CD8-positive, alpha-beta memory T cell (primary cell): Measurements from ENCODE around the gene MPP2. TPM values are rescaled to one million over a fixed set of nuclear protein-coding genes. Genes with fewer than 3 reads are reported as not detected.
A peak's percentile ranks its signal among the peaks of the same experiment; 100 is the strongest.

Source experiments
- CTCF ChIA-PET: fragments of 350-600 bp; sonication (Branson Sonifier 250); formaldehyde crosslinking; loops from one replicate; lab custom pipeline; 2021; ENCODE audit warnings: antibody characterized with exemption; lab: Charles Lee
- POLR2A ChIA-PET: fragments of 350-600 bp; sonication (Branson Sonifier 250); formaldehyde crosslinking; loops from one replicate; lab custom pipeline; 2021; ENCODE audit warnings: antibody characterized with exemption; lab: Charles Lee
- DNase-seq, 5 donors: peaks; one replicate each; pipeline versions ENCODE4 v3.0.0 to v3.0.0-alpha.2; 2020 to 2022; ENCODE audit warnings: mixed read lengths in 1 of 5
- H3K27ac ChIP-seq: one replicate; pipeline ENCODE4 v1.7.0; 2013; ENCODE audit warnings: low read depth, mild to moderate bottlenecking, low read length, moderate library complexity
- H3K27me3 ChIP-seq: 2 replicates; pipeline ENCODE4 v1.7.0; 2013; ENCODE audit warnings: low read length, mild to moderate bottlenecking; ENCODE audit not compliant: insufficient read depth, poor library complexity, severe bottlenecking
- H3K36me3 ChIP-seq: 2 replicates; pipeline ENCODE4 v1.7.0; 2013; ENCODE audit warnings: mild to moderate bottlenecking, low read length, moderate library complexity; ENCODE audit not compliant: insufficient read depth
- H3K4me1 ChIP-seq: 2 replicates; pipeline ENCODE4 v1.7.0; 2013; ENCODE audit warnings: mild to moderate bottlenecking, low read length, moderate library complexity; ENCODE audit not compliant: insufficient read depth
- H3K4me3 ChIP-seq: 2 replicates; pipeline ENCODE4 v1.7.0; 2013; ENCODE audit warnings: mild to moderate bottlenecking, low read length
- H3K9me3 ChIP-seq: 2 replicates; pipeline ENCODE4 v1.7.0; 2013; ENCODE audit warnings: mild to moderate bottlenecking, low read length
- H3K27ac Mint-ChIP-seq, 8 donors: one replicate each; pipeline ENCODE4 v1.8.0; 2020 to 2021; ENCODE audit warnings: mixed read lengths in 8 of 8, mild to moderate bottlenecking in 6 of 8, inconsistent platforms in 3 of 8, moderate library complexity in 3 of 8
- H3K27me3 Mint-ChIP-seq, 2 donors: one replicate each; pipeline ENCODE4 v1.8.0; 2020 to 2021; ENCODE audit warnings: mixed read lengths in 2 of 2, mild to moderate bottlenecking in 1 of 2, moderate library complexity in 1 of 2
- H3K36me3 Mint-ChIP-seq, 3 donors: one replicate each; pipeline ENCODE4 v1.8.0; 2020 to 2021; ENCODE audit warnings: mixed read lengths in 3 of 3, inconsistent platforms in 1 of 3, mild to moderate bottlenecking in 1 of 3
- H3K4me1 Mint-ChIP-seq, 3 donors: one replicate each; pipeline ENCODE4 v1.8.0; 2020 to 2021; ENCODE audit warnings: mixed read lengths in 3 of 3, inconsistent platforms in 1 of 3, mild to moderate bottlenecking in 1 of 3
- H3K4me3 Mint-ChIP-seq, 7 donors: one replicate each; pipeline ENCODE4 v1.8.0; 2020 to 2021; ENCODE audit warnings: mixed read lengths in 7 of 7, mild to moderate bottlenecking in 6 of 7, moderate library complexity in 4 of 7, inconsistent platforms in 2 of 7
- H3K9me3 Mint-ChIP-seq, 5 donors: one replicate each; pipeline ENCODE4 v1.8.0; 2020 to 2022; ENCODE audit warnings: mixed read lengths in 5 of 5, mild to moderate bottlenecking in 3 of 5, moderate library complexity in 2 of 5, inconsistent platforms in 1 of 5
- polyA plus RNA-seq: library from polyadenylated mRNA; unstranded; fragments of 300-500 nt; fragmentation: Illumina TruSeq; gene quantifications from one replicate; pipeline ENCODE4 v1.2.3, GENCODE V29; 2021
- total RNA-seq, 2 experiments: library from RNA; stranded (reverse); gene quantifications; one replicate each; pipeline ENCODE4 v1.2.3, GENCODE V29; 2021

Gene MPP2
- total and polyA plus RNA-seq, 3 experiments from 2014 or later, result 0.90 to 1.2 (median 1.1) TPM

GRCh38 chr17:43857141-43857540 is 50.2 kb downstream of the MPP2 start:
- no peaks in the 10 kb centered on the region for H3K27me3 ChIP-seq
- Mint-ChIP-seq H3K4me3 (no peak overlapping the region), H3K27ac (no peak overlapping the region), H3K27me3 (peaks cover 12 to 34% of the 10 kb centered on the region in 2 donors), H3K4me1 (no peaks in the 10 kb centered on the region), H3K36me3 (no peaks in the 10 kb centered on the region), H3K9me3 (peaks cover 0 to 2% (median 0%) of the 10 kb centered on the region in 5 donors)
- no peaks in the 10 kb centered on the region for H3K4me1 ChIP-seq
- no peak overlapping the region for H3K4me3 ChIP-seq
- no peaks in the 10 kb centered on the region for H3K9me3 ChIP-seq
- H3K27ac ChIP-seq, result no peak overlapping the region
- H3K36me3 ChIP-seq, result no peaks in the 10 kb centered on the region
- DNase-seq, result no peak
- ChIA-PET POLR2A (no interaction called here), CTCF (interaction anchor here (1.0 kb wide), 1 partner anchor 16 kb away, joined by 4 read pairs; no protein-coding TSS in a partner anchor)

GRCh38 chr17:43856141-43856540 is 51.2 kb downstream of the MPP2 start:
- no peaks in the 10 kb centered on the region for H3K27me3 ChIP-seq
- CTCF ChIA-PET, result interaction anchor here (1.0 kb wide), 1 partner anchor 15 kb away, joined by 4 read pairs; no protein-coding TSS in a partner anchor
- H3K27ac ChIP-seq, result no peak overlapping the region
- H3K4me1 ChIP-seq, result no peaks in the 10 kb centered on the region
- H3K4me3 ChIP-seq, result no peak overlapping the region
- H3K36me3 ChIP-seq, result no peaks in the 10 kb centered on the region
- no peak for DNase-seq
- Mint-ChIP-seq H3K27ac (no peak overlapping the region), H3K9me3 (peaks cover 0 to 2% (median 0%) of the 10 kb centered on the region in 5 donors), H3K4me3 (no peak overlapping the region), H3K4me1 (no peaks in the 10 kb centered on the region), H3K36me3 (no peaks in the 10 kb centered on the region), H3K27me3 (peaks cover 12 to 42% of the 10 kb centered on the region in 2 donors)
- POLR2A ChIA-PET, result no interaction called here
- H3K9me3 ChIP-seq, result no peaks in the 10 kb centered on the region

GRCh38 chr17:43855061-43855460 is 52.3 kb downstream of the MPP2 start:
- H3K9me3 ChIP-seq, result no peaks in the 10 kb centered on the region
- Mint-ChIP-seq H3K36me3 (no peaks in the 10 kb centered on the region), H3K27ac (no peak overlapping the region), H3K4me1 (no peaks in the 10 kb centered on the region), H3K9me3 (peaks cover 0 to 2% (median 0%) of the 10 kb centered on the region in 5 donors), H3K27me3 (peaks cover 12 to 36% of the 10 kb centered on the region in 2 donors), H3K4me3 (no peak overlapping the region)
- H3K4me3 ChIP-seq, result no peak overlapping the region
- no peaks in the 10 kb centered on the region for H3K36me3 ChIP-seq
- H3K4me1 ChIP-seq, result no peaks in the 10 kb centered on the region
- POLR2A ChIA-PET, result no interaction called here
- CTCF ChIA-PET, result no interaction called here
- H3K27me3 ChIP-seq, result no peaks in the 10 kb centered on the region
- no peak for DNase-seq
- no peak overlapping the region for H3K27ac ChIP-seq

- POLR2A ChIA-PET, result no interaction called here
- Histone ChIP-seq H3K4me1 (no peaks in the 10 kb centered on the region), H3K27me3 (no peaks in the 10 kb centered on the region), H3K4me3 (no peak overlapping the region), H3K36me3 (no peaks in the 10 kb centered on the region), H3K9me3 (no peaks in the 10 kb centered on the region), H3K27ac (no peak overlapping the region)
- DNase-seq, result no peak
- Mint-ChIP-seq H3K27ac (peak overlapping the region in 1 of 8 donors; percentile 43), H3K9me3 (peaks cover 0 to 2% (median 0%) of the 10 kb centered on the region in 5 donors), H3K4me3 (no peak overlapping the region), H3K4me1 (no peaks in the 10 kb centered on the region), H3K36me3 (no peaks in the 10 kb centered on the region), H3K27me3 (peaks cover 13 to 39% of the 10 kb centered on the region in 2 donors)
- CTCF ChIA-PET, result interaction anchor here (0.7 kb wide), 1 partner anchor 37 kb away, joined by 3 read pairs; no protein-coding TSS in a partner anchor
Measured at GRCh38 chr17:43854498-43854897, 52.8 kb downstream of the MPP2 start.

- Mint-ChIP-seq H3K4me3 (no peak overlapping the region), H3K36me3 (no peaks in the 10 kb centered on the region), H3K9me3 (peaks cover 0 to 2% (median 0%) of the 10 kb centered on the region in 5 donors), H3K27ac (no peak overlapping the region), H3K27me3 (peaks cover 12 to 45% of the 10 kb centered on the region in 2 donors), H3K4me1 (no peaks in the 10 kb centered on the region)
- POLR2A ChIA-PET, result no interaction called here
- no peak for DNase-seq
- Histone ChIP-seq H3K36me3 (no peaks in the 10 kb centered on the region), H3K4me3 (no peak overlapping the region), H3K4me1 (no peaks in the 10 kb centered on the region), H3K27ac (no peak overlapping the region), H3K27me3 (no peaks in the 10 kb centered on the region), H3K9me3 (no peaks in the 10 kb centered on the region)
- CTCF ChIA-PET, result interaction anchor here (1.1 kb wide), 1 partner anchor 11 kb away, joined by 3 read pairs; no protein-coding TSS in a partner anchor
Measured at GRCh38 chr17:43853546-43853945, 53.8 kb downstream of the MPP2 start.

- no peak for DNase-seq
- Histone ChIP-seq H3K9me3 (no peaks in the 10 kb centered on the region), H3K36me3 (no peaks in the 10 kb centered on the region), H3K27me3 (no peaks in the 10 kb centered on the region), H3K27ac (no peak overlapping the region), H3K4me1 (no peaks in the 10 kb centered on the region), H3K4me3 (no peak overlapping the region)
- Mint-ChIP-seq H3K36me3 (no peaks in the 10 kb centered on the region), H3K27ac (peak overlapping the region in 1 of 8 donors; percentile 40), H3K27me3 (peaks cover 9 to 49% of the 10 kb centered on the region in 2 donors), H3K4me3 (no peak overlapping the region), H3K4me1 (no peaks in the 10 kb centered on the region), H3K9me3 (peaks cover 0 to 2% (median 0%) of the 10 kb centered on the region in 5 donors)
- ChIA-PET CTCF (interaction anchor here (1.1 kb wide), 1 partner anchor 10 kb away, joined by 3 read pairs; no protein-coding TSS in a partner anchor), POLR2A (no interaction called here)
Measured at GRCh38 chr17:43852571-43852970, 54.8 kb downstream of the MPP2 start.

GRCh38 chr17:43849116-43849515 is 58.2 kb downstream of the MPP2 start:
- no peaks in the 10 kb centered on the region for H3K36me3 ChIP-seq
- Mint-ChIP-seq H3K36me3 (no peaks in the 10 kb centered on the region), H3K4me1 (no peaks in the 10 kb centered on the region), H3K27ac (no peak overlapping the region), H3K4me3 (no peak overlapping the region), H3K27me3 (peaks cover 8 to 54% of the 10 kb centered on the region in 2 donors), H3K9me3 (no peaks in the 10 kb centered on the region)
- ChIA-PET POLR2A (no interaction called here), CTCF (no interaction called here)
- no peak overlapping the region for H3K4me3 ChIP-seq
- no peak overlapping the region for H3K27ac ChIP-seq
- no peak for DNase-seq
- H3K9me3 ChIP-seq, result no peaks in the 10 kb centered on the region
- no peaks in the 10 kb centered on the region for H3K27me3 ChIP-seq
- H3K4me1 ChIP-seq, result no peaks in the 10 kb centered on the region

- H3K9me3 Mint-ChIP-seq, result no peaks in the 10 kb centered on the region
- H3K4me3 Mint-ChIP-seq, result no peak overlapping the region
- H3K27ac Mint-ChIP-seq, result no peak overlapping the region
- no peak overlapping the region for H3K27ac ChIP-seq
- ChIA-PET POLR2A (no interaction called here), CTCF (no interaction called here)
- no peaks in the 10 kb centered on the region for H3K4me1 Mint-ChIP-seq
- no peak for DNase-seq
- no peaks in the 10 kb centered on the region for H3K36me3 ChIP-seq
- H3K4me3 ChIP-seq, result no peak overlapping the region
- no peaks in the 10 kb centered on the region for H3K36me3 Mint-ChIP-seq
- H3K4me1 ChIP-seq, result no peaks in the 10 kb centered on the region
- H3K9me3 ChIP-seq, result no peaks in the 10 kb centered on the region
- peaks cover 5 to 50% of the 10 kb centered on the region in 2 donors for H3K27me3 Mint-ChIP-seq
- no peaks in the 10 kb centered on the region for H3K27me3 ChIP-seq
Measured at GRCh38 chr17:43848601-43849000, 58.7 kb downstream of the MPP2 start.
